Liver (tissue), 9 donors: ENCODE results near the gene ITM2C. TPM values are rescaled to one million over a fixed set of nuclear protein-coding genes. Genes with fewer than 3 reads are reported as not detected.

Experiments
- DNase-seq: peaks from one replicate; pipeline ENCODE4 v3.0.0-alpha.2; 2017; ENCODE audit warnings: low spot score
- H3K27ac ChIP-seq, 2 donors: one replicate each; pipeline ENCODE4 v1.7.0; 2013; ENCODE audit warnings: inconsistent platforms in 2 of 2, low read length in 2 of 2, control low read depth in 1 of 2, low read depth in 1 of 2, mild to moderate bottlenecking in 1 of 2
- H3K27me3 ChIP-seq, 4 donors: one replicate each; pipeline versions ENCODE4 v1.6.1 to v1.7.0; 2013; ENCODE audit warnings: low read length in 3 of 4, inconsistent platforms in 1 of 4, mild to moderate bottlenecking in 1 of 4, moderate library complexity in 1 of 4; ENCODE audit not compliant: control insufficient read depth in 4 of 4, insufficient read depth in 4 of 4
- H3K36me3 ChIP-seq, 4 donors: one replicate each; pipeline versions ENCODE4 v1.6.1 to v1.7.0; 2013; ENCODE audit warnings: low read length in 3 of 4, mild to moderate bottlenecking in 3 of 4, low read depth in 1 of 4, moderate library complexity in 1 of 4; ENCODE audit not compliant: control insufficient read depth in 4 of 4, insufficient read depth in 3 of 4
- H3K4me1 ChIP-seq, 4 donors: one replicate each; pipeline versions ENCODE4 v1.6.1 to v1.7.0; 2013; ENCODE audit warnings: low read length in 3 of 4, mild to moderate bottlenecking in 3 of 4, moderate library complexity in 1 of 4; ENCODE audit not compliant: control insufficient read depth in 4 of 4, insufficient read depth in 4 of 4
- H3K4me3 ChIP-seq, 3 donors: one replicate each; pipeline versions ENCODE4 v1.6.1 to v1.7.0; 2013; ENCODE audit warnings: low read length in 3 of 3, control low read depth in 1 of 3, low read depth in 1 of 3, mild to moderate bottlenecking in 1 of 3
- H3K9ac ChIP-seq, 2 donors: one replicate each; pipeline ENCODE4 v1.7.0; 2013; ENCODE audit warnings: low read length in 2 of 2, mild to moderate bottlenecking in 2 of 2, moderate library complexity in 2 of 2, control low read depth in 1 of 2, low read depth in 1 of 2
- H3K9me3 ChIP-seq, 4 donors: one replicate each; pipeline versions ENCODE4 v1.6.1 to v1.7.0; 2013; ENCODE audit warnings: low read length in 3 of 4; ENCODE audit not compliant: control insufficient read depth in 4 of 4
- CTCF ChIP-seq: fragments of 150-350 bp; IDR thresholded peaks from 2 replicates; pipeline ENCODE4 v1.5.1; 2017; ENCODE audit warnings: improper control_type of control experiment, low read depth, low read length; ENCODE audit not compliant: missing input control
- EGR1 ChIP-seq, 2 donors: IDR thresholded peaks; 2 replicates each; pipeline ENCODE4 v1.6.1; 2016 to 2018; ENCODE audit warnings: antibody characterized with exemption in 2 of 2, low read depth in 2 of 2
- FOXA2 ChIP-seq: IDR thresholded peaks from 2 replicates; pipeline ENCODE4 v1.6.1; 2016; ENCODE audit warnings: antibody characterized with exemption
- NR2F2 ChIP-seq: IDR thresholded peaks from 2 replicates; pipeline ENCODE4 v1.6.1; 2016; ENCODE audit warnings: antibody characterized with exemption
- RAD21 ChIP-seq, 2 donors: IDR thresholded peaks; 2 replicates each; pipeline ENCODE4 v1.6.1; 2016; ENCODE audit warnings: antibody characterized with exemption in 2 of 2, mild to moderate bottlenecking in 2 of 2
- RXRA ChIP-seq, 2 donors: IDR thresholded peaks; 2 replicates each; pipeline ENCODE4 v1.6.1; 2017 to 2018; ENCODE audit warnings: antibody characterized with exemption in 2 of 2, mild to moderate bottlenecking in 1 of 2
- SP1 ChIP-seq: IDR thresholded peaks from 2 replicates; pipeline ENCODE4 v1.6.1; 2018; ENCODE audit warnings: antibody characterized with exemption, mild to moderate bottlenecking
- TAF1 ChIP-seq: conservative IDR thresholded peaks from 2 replicates; pipeline ENCODE4 v1.6.1; 2016; ENCODE audit warnings: antibody characterized with exemption, mild to moderate bottlenecking
- YY1 ChIP-seq: IDR thresholded peaks from 2 replicates; pipeline ENCODE4 v1.6.1; 2016; ENCODE audit warnings: antibody characterized with exemption, mild to moderate bottlenecking
- WGBS: extraction: QIAGEN DNeasy Blood & Tissue Kit; methylation state at CpG from one replicate; pipeline ENCODE4 v1.1.7; 2013; 5-methylcytosine and 5-hydroxymethylcytosine counted together
- polyA plus RNA-seq, 2 donors: library from polyadenylated mRNA; stranded (reverse) in 1 of 2; unstranded in 1 of 2; fragments of 200-250 nt in 1 of 2; fragments of >200 nt in 1 of 2; fragmentation: Nextera tagmentation in 1 of 2; extraction: Ambion mirVana in 1 of 2; gene quantifications; one replicate each; pipeline versions ENCODE4 v1.2.1 to v1.2.3, GENCODE V29; 2013 to 2015
- total RNA-seq, 2 donors: library from RNA; depleted of rRNA; stranded (reverse); fragments of >200 nt; gene quantifications; one replicate each; pipeline ENCODE4 v1.2.3, GENCODE V29; 2014
- TF ChIP-seq, protein P1 (sequence below): IDR thresholded peaks from 2 replicates; pipeline ENCODE4 v1.6.1; 2016; ENCODE audit warnings: antibody characterized with exemption
- TF ChIP-seq, protein P2 (sequence below): IDR thresholded peaks from 2 replicates; pipeline ENCODE4 v1.6.1; 2016; ENCODE audit warnings: antibody characterized with exemption
- TF ChIP-seq, protein P3 (sequence below): IDR thresholded peaks from 2 replicates; pipeline ENCODE4 v1.6.1; 2016; ENCODE audit warnings: antibody characterized with exemption
- donor health status: healthy.
- donor health status: healthy.
- donor health status: healthy.
- donor health status: healthy.
- donor health status: healthy.

The ITM2C gene
- total and polyA plus RNA-seq, 4 donors, result 13.6 to 45.2 (median 27.6) TPM

GRCh38 chr2:230825354-230825753, 39.4 kb upstream of the ITM2C start:
- Histone ChIP-seq H3K9me3 (peaks cover 0 to 6% (median 5%) of the 10 kb centered on the region in 4 donors), H3K4me3 (no peak overlapping the region), H3K9ac (no peak overlapping the region), H3K4me1 (peaks cover 2 to 10% (median 7%) of the 10 kb centered on the region in 4 donors), H3K27me3 (peaks cover 0 to 12% (median 4%) of the 10 kb centered on the region in 4 donors), H3K27ac (no peak overlapping the region), H3K36me3 (peaks cover 0 to 4% (median 1%) of the 10 kb centered on the region in 4 donors)
- no peak for DNase-seq
- 47% methylated on average over 1 of the region's 1 CpG for WGBS
- TF ChIP-seq CTCF (no peak), RAD21 (IDR thresholded peaks at IDR 0.05) (no peak), EGR1 (IDR thresholded peaks at IDR 0.05; ENCODE audit: low read depth in 2 of 2) (no peak), YY1 (no peak)
- TF ChIP-seq, protein P1, sequence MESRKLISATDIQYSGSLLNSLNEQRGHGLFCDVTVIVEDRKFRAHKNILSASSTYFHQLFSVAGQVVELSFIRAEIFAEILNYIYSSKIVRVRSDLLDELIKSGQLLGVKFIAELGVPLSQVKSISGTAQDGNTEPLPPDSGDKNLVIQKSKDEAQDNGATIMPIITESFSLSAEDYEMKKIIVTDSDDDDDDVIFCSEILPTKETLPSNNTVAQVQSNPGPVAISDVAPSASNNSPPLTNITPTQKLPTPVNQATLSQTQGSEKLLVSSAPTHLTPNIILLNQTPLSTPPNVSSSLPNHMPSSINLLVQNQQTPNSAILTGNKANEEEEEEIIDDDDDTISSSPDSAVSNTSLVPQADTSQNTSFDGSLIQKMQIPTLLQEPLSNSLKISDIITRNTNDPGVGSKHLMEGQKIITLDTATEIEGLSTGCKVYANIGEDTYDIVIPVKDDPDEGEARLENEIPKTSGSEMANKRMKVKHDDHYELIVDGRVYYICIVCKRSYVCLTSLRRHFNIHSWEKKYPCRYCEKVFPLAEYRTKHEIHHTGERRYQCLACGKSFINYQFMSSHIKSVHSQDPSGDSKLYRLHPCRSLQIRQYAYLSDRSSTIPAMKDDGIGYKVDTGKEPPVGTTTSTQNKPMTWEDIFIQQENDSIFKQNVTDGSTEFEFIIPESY, result no peak
- TF ChIP-seq, protein P2, sequence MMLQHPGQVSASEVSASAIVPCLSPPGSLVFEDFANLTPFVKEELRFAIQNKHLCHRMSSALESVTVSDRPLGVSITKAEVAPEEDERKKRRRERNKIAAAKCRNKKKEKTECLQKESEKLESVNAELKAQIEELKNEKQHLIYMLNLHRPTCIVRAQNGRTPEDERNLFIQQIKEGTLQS, result no peak
- TF ChIP-seq, protein P3, sequence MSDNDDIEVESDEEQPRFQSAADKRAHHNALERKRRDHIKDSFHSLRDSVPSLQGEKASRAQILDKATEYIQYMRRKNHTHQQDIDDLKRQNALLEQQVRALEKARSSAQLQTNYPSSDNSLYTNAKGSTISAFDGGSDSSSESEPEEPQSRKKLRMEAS, result no peak

GRCh38 chr2:230827774-230828271, 36.9 kb upstream of the ITM2C start:
- Histone ChIP-seq H3K4me3 (peak overlapping the region in 1 of 3 donors; percentile 45), H3K27ac (no peak overlapping the region), H3K4me1 (peaks cover 2 to 10% (median 7%) of the 10 kb centered on the region in 4 donors), H3K9me3 (peaks cover 0 to 6% (median 5%) of the 10 kb centered on the region in 4 donors), H3K27me3 (peaks cover 0 to 12% (median 4%) of the 10 kb centered on the region in 4 donors), H3K9ac (no peak overlapping the region), H3K36me3 (no peaks in the 10 kb centered on the region)
- 34% methylated on average over 36 of the region's 36 CpGs for WGBS
- TF ChIP-seq NR2F2, result no peak
- no peak for TF ChIP-seq CTCF
- no peak for TF ChIP-seq FOXA2
- no peak for TF ChIP-seq RAD21 (IDR thresholded peaks at IDR 0.05)
- TF ChIP-seq SP1, result no peak
- TF ChIP-seq RXRA (IDR thresholded peaks at IDR 0.05), result no peak
- TF ChIP-seq TAF1, result no peak
- no peak for DNase-seq
